IMR-90 (cell line): ENCODE data around the gene STEAP1. TPM values are rescaled to one million over a fixed set of nuclear protein-coding genes. Genes with fewer than 3 reads are reported as not detected.
"Not testable (repeated sequence)": the region's sequence is repeated elsewhere in the genome, so short reads cannot be mapped to it uniquely, and the experiment has no call there.

Source experiments
- ATAC-seq: fragments of 200-7000 bp; cut with Tn5 transposase; 2 replicates; pipeline ENCODE4 v1.9.1; 2020; ENCODE audit warnings: low read depth, mild to moderate bottlenecking, moderate library complexity
- Bru-seq: library from RNA; stranded (reverse); fragments of 400-500 nt; gene quantifications from one replicate; lab custom pipeline; 2021; lab: Mats Ljungman, UMichigan
- BruChase-seq, 2 experiments: library from RNA; stranded (reverse); fragments of 400-500 nt; gene quantifications; one replicate each; lab custom pipeline; 2021; lab: Mats Ljungman, UMichigan
- BruUV-seq: library from RNA; stranded (reverse); fragments of 400-500 nt; replicated peaks from 2 replicates; lab custom pipeline; 2021; lab: Mats Ljungman, UMichigan
- CTCF ChIA-PET: fragments of 300-600 bp; formaldehyde crosslinking; extraction: SDS; loops from one replicate; lab custom pipeline; 2021; ENCODE audit warnings: antibody characterized with exemption; lab: Yijun Ruan, JAX
- POLR2A ChIA-PET: fragments of 300-600 bp; sonication (Branson Sonifier 250); formaldehyde crosslinking; loops from one replicate; lab custom pipeline; 2022; ENCODE audit warnings: antibody characterized with exemption; ENCODE audit not compliant: unreplicated experiment; lab: Charles Lee
- DNase-seq: peaks from one replicate; pipeline ENCODE4 v3.0.0; 2013
- H2AFZ ChIP-seq: replicated peaks from 2 replicates; pipeline ENCODE3; 2013; ENCODE audit warnings: low read length, mild to moderate bottlenecking; ENCODE audit not compliant: poor library complexity
- H2AK5ac ChIP-seq: 2 replicates; pipeline ENCODE4 v1.6.1; 2013; ENCODE audit warnings: low read depth, low read length, inconsistent platforms
- H2AK9ac ChIP-seq: replicated peaks from 2 replicates; pipeline ENCODE3; 2013; ENCODE audit warnings: mild to moderate bottlenecking, low read depth, low read length, moderate library complexity; ENCODE audit not compliant: poor library complexity
- H2BK120ac ChIP-seq: 2 replicates; pipeline ENCODE4 v1.6.1; 2013; ENCODE audit warnings: low read depth, low read length, inconsistent platforms
- H2BK15ac ChIP-seq: 3 replicates; pipeline ENCODE4 v1.6.1; 2013; ENCODE audit warnings: low read depth, low read length, inconsistent platforms
- H2BK20ac ChIP-seq: 2 replicates; pipeline ENCODE4 v1.6.1; 2013; ENCODE audit warnings: low read depth, mild to moderate bottlenecking, inconsistent platforms, low read length, moderate library complexity
- H2BK5ac ChIP-seq: 2 replicates; pipeline ENCODE4 v1.6.1; 2013; ENCODE audit warnings: mild to moderate bottlenecking, low read depth, low read length, inconsistent platforms; ENCODE audit not compliant: poor library complexity, severe bottlenecking
- H3K14ac ChIP-seq: replicated peaks from 2 replicates; pipeline ENCODE4 v1.6.1; 2013; ENCODE audit warnings: low read depth, low read length, inconsistent platforms
- H3K18ac ChIP-seq: 2 replicates; pipeline ENCODE4 v1.6.1; 2013; ENCODE audit warnings: low read depth, low read length, control low read depth
- H3K23ac ChIP-seq: 2 replicates; pipeline ENCODE4 v1.6.1; 2013; ENCODE audit warnings: low read depth, low read length, inconsistent platforms
- H3K27ac ChIP-seq: 2 replicates; pipeline ENCODE4 v1.5.1; 2013; ENCODE audit warnings: mild to moderate bottlenecking, control low read depth, low read length; ENCODE audit not compliant: insufficient read depth
- H3K27me3 ChIP-seq: 2 replicates; pipeline ENCODE4 v1.6.1; 2013; ENCODE audit warnings: low read length; ENCODE audit not compliant: control insufficient read depth, insufficient read depth
- H3K36me3 ChIP-seq: 2 replicates; pipeline ENCODE4 v1.6.1; 2013; ENCODE audit warnings: low read length, mixed read lengths; ENCODE audit not compliant: control insufficient read depth, insufficient read depth
- H3K4ac ChIP-seq: 2 replicates; pipeline ENCODE4 v1.6.1; 2013; ENCODE audit warnings: low read depth, low read length, inconsistent platforms
- H3K4me1 ChIP-seq: 2 replicates; pipeline ENCODE4 v1.6.1; 2013; ENCODE audit warnings: low read length, mixed read lengths; ENCODE audit not compliant: control insufficient read depth, insufficient read depth
- H3K4me2 ChIP-seq: 2 replicates; pipeline ENCODE4 v1.6.1; 2013; ENCODE audit warnings: low read depth, mild to moderate bottlenecking, control low read depth, low read length, moderate library complexity
- H3K4me3 ChIP-seq: 2 replicates; pipeline ENCODE4 v1.5.1; 2013; ENCODE audit warnings: low read depth, mild to moderate bottlenecking, control low read depth, low read length, moderate library complexity; ENCODE audit not compliant: insufficient read depth
- H3K56ac ChIP-seq: 2 replicates; pipeline ENCODE4 v1.6.1; 2013; ENCODE audit warnings: low read length, inconsistent platforms; ENCODE audit not compliant: insufficient read depth; ENCODE audit errors: extremely low read depth
- H3K79me1 ChIP-seq, 2 experiments: 2 replicates each; pipeline ENCODE4 v1.6.1; 2013; ENCODE audit warnings: low read length in 2 of 2, inconsistent platforms in 1 of 2, low read depth in 1 of 2
- H3K9ac ChIP-seq: 2 replicates; pipeline ENCODE4 v1.6.1; 2013; ENCODE audit warnings: low read depth, low read length, control low read depth
- H3K9me1 ChIP-seq: 2 replicates; pipeline ENCODE4 v1.6.1; 2013; ENCODE audit warnings: low read length, inconsistent platforms; ENCODE audit not compliant: insufficient read depth
- H3K9me3 ChIP-seq: 2 replicates; pipeline ENCODE4 v1.6.1; 2013; ENCODE audit warnings: low read length; ENCODE audit not compliant: control insufficient read depth, insufficient read depth
- H4K20me1 ChIP-seq: 2 replicates; pipeline ENCODE4 v1.6.1; 2013; ENCODE audit warnings: low read length, inconsistent platforms; ENCODE audit not compliant: insufficient read depth
- H4K5ac ChIP-seq: 2 replicates; pipeline ENCODE4 v1.6.1; 2013; ENCODE audit warnings: mild to moderate bottlenecking, low read depth, low read length, control low read depth
- H4K8ac ChIP-seq, 2 experiments: 2 replicates each; pipeline ENCODE4 v1.6.1; 2013; ENCODE audit warnings: low read depth in 2 of 2, low read length in 2 of 2, control low read depth in 1 of 2, inconsistent platforms in 1 of 2
- H4K91ac ChIP-seq: 2 replicates; pipeline ENCODE4 v1.6.1; 2013; ENCODE audit warnings: low read depth, low read length, inconsistent platforms; ENCODE audit not compliant: insufficient read depth
- BHLHE40 ChIP-seq: fragments of 150-350 bp; IDR thresholded peaks from 2 replicates; pipeline ENCODE4 v1.6.1; 2016; ENCODE audit warnings: mild to moderate bottlenecking, low read depth, low read length
- MXI1 ChIP-seq: IDR thresholded peaks from 2 replicates; pipeline ENCODE4 v1.6.1; 2012; ENCODE audit warnings: low read depth, mild to moderate bottlenecking, low read length, moderate library complexity, borderline replicate concordance
- RAD21 ChIP-seq: IDR thresholded peaks from 2 replicates; pipeline ENCODE4 v1.6.1; 2012; ENCODE audit warnings: low read length, improper control_type of control experiment
- SMC3 ChIP-seq: fragments of 150-350 bp; IDR thresholded peaks from 2 replicates; pipeline ENCODE4 v1.6.1; 2016; ENCODE audit warnings: low read depth, mild to moderate bottlenecking, antibody characterized with exemption, low read length, moderate library complexity
- WGBS, 2 experiments: methylation state at CpG; one replicate each; pipeline versions ENCODE4 v1.1.5 to v1.1.7; 2013; ENCODE audit warnings: missing lambda C conversion rate in 2 of 2; ENCODE audit not compliant: insufficient read length in 1 of 2; ENCODE audit errors: extremely low coverage in 2 of 2; 5-methylcytosine and 5-hydroxymethylcytosine counted together
- dilution Hi-C: fragments of 300-500 bp; cut with HindIII; formaldehyde crosslinking; loops from one replicate; pipeline ENCODE4 v1.14.3; 2018; ENCODE audit warnings: low sequenced_read_pairs; ENCODE audit not compliant: unreplicated experiment
- in situ Hi-C: fragments of 300-500 bp; cut with MboI; formaldehyde crosslinking; loops from 3 replicates; pipeline ENCODE4 v1.14.3; 2019; ENCODE audit warnings: low sequenced_read_pairs, inconsistent platforms, mixed read lengths
- intact Hi-C: fragments of 100-400 bp; cut with micrococcal nuclease; formaldehyde crosslinking; loops from 2 replicates; pipeline ENCODE4 v1.10.0; 2022
- long read RNA-seq: library from polyadenylated mRNA; unstranded; transcript quantifications from one replicate; pipeline ENCODE4 v2.0.0, GENCODE V29; 2021; ENCODE audit not compliant: unreplicated experiment
- polyA plus RNA-seq, 3 experiments: library from polyadenylated mRNA; depleted of rRNA; stranded (reverse); fragments of >200 nt; gene quantifications; 2 replicates each; pipeline ENCODE4 v1.2.3, GENCODE V29; 2012; ENCODE audit warnings: low replicate concordance in 1 of 3
- total RNA-seq: library from RNA; depleted of rRNA; stranded (reverse); fragments of >200 nt; gene quantifications from 2 replicates; pipeline ENCODE4 v1.2.3, GENCODE V29; 2012; rRNA removed
- TF ChIP-seq, protein P1 (sequence below): conservative IDR thresholded peaks from 2 replicates; pipeline ENCODE4 v1.5.1; 2012; ENCODE audit warnings: mild to moderate bottlenecking, low read depth, low read length, improper control_type of control experiment

Gene STEAP1
- total RNA-seq = 3.9 and 5.8 TPM in 2 replicates
- 5.2 and 5.5 TPM in 2 replicates for polyA plus RNA-seq (2012; rRNA removed)
- polyA plus RNA-seq (2012; cell fraction: cytosol; rRNA removed) = 0.87 and 1.1 TPM in 2 replicates
- 0.49 and 2.9 TPM in 2 replicates for polyA plus RNA-seq (2012; cell fraction: nucleus; rRNA removed; ENCODE audit: low replicate concordance)
- Bru-seq, nascent RNA = percentile 21 among the genes with signal in this experiment
- percentile 18 among the genes with signal in this experiment for BruChase-seq, experiment 1, labeled RNA remaining after a 6-hour chase
- percentile 22 among the genes with signal in this experiment for BruChase-seq, experiment 2, labeled RNA remaining after a 2-hour chase
- long read RNA-seq = 0 reads

DNA sequence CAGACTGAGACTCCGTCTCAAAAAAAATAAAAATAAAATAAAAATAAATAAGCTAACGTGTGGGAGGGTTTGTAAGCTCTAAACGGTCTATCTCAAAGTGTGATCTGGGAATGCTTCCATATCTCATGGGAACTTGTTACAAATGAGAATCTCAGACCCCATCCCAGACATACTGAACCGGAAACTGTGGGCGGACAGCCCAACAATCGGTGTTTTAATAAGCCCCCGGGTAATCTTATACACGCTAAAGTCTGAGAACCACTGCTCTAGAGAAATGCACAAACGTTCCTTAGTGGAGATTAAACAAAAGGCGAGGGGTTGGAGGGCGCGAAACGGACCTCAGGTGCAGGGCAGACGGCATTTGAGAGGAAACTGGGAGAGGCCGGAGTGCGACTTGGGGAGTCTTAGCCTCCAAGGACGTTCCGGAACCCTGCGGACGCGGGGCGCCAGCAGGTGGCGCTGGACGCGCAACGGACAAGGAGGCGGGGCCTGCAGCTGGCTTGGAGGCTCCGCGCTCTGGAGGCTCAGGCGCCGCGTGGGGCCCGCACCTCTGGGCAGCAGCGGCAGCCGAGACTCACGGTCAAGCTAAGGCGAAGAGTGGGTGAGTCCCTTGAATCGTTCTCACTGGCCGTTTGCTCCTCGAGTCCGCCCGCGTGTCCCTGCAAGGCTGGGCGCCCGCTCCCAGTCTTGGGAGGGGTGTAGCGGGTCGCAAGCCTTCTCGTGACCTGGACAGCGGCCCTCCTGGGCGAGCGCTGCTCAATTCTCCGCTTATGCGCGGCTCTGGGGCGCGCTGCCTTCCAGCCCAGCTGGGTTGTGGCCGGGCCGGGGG lies at the start of gene STEAP1:
Gene STEAP1, plus strand, starts transcription at position 527 of the 829 bp plus-strand sequence. CDS start 5,320 bp downstream, outside the sequence.
- WGBS, 2 experiments = 60% methylated on average over 1 of the region's 58 CpGs; no CpG with 5 or more reads in 1 of the 2 experiments
- H2AK5ac ChIP-seq, H3K18ac ChIP-seq, H3K9me1 ChIP-seq, H2BK15ac ChIP-seq, H3K36me3 ChIP-seq, dilution Hi-C loops, H3K23ac ChIP-seq, H2BK20ac ChIP-seq, H3K14ac ChIP-seq, H3K56ac ChIP-seq, H4K5ac ChIP-seq, H2BK5ac ChIP-seq, H3K27me3 ChIP-seq, H4K91ac ChIP-seq, H4K20me1 ChIP-seq, H3K4ac ChIP-seq, H3K79me1 ChIP-seq, in situ Hi-C loops, POLR2A ChIA-PET, H3K9me3 ChIP-seq, H3K4me1 ChIP-seq, BruUV-seq, H2AK9ac ChIP-seq: not testable (repeated sequence)
- H2AFZ ChIP-seq = peak within 1 kb of the TSS; percentile 92
- peak; percentile 86 for DNase-seq
- 0 out of 2 replicates have a peak within 1 kb of the TSS, but pooled peaks have one; percentile 60 for H2BK120ac ChIP-seq
- ATAC-seq = peak; percentile 94
- CTCF ChIA-PET = interaction anchor here (0.6 to 1.7 kb wide), 9 partner anchors 10 to 1294 kb away, joined by 3 to 11 read pairs (median 3); partner anchors contain the start of gene STEAP2
- H3K4me2 ChIP-seq = peak within 1 kb of the TSS; percentile 80
- H4K8ac ChIP-seq = peak within 1 kb of the TSS in 1 of 2 experiments; percentile 84; a peak in 2 of 4 replicates
- H3K27ac ChIP-seq = peak within 1 kb of the TSS; percentile 26; the same call in 1 of the 2 replicates
- peak within 1 kb of the TSS; percentile 44 for H3K9ac ChIP-seq
- TF ChIP-seq, protein P1, sequence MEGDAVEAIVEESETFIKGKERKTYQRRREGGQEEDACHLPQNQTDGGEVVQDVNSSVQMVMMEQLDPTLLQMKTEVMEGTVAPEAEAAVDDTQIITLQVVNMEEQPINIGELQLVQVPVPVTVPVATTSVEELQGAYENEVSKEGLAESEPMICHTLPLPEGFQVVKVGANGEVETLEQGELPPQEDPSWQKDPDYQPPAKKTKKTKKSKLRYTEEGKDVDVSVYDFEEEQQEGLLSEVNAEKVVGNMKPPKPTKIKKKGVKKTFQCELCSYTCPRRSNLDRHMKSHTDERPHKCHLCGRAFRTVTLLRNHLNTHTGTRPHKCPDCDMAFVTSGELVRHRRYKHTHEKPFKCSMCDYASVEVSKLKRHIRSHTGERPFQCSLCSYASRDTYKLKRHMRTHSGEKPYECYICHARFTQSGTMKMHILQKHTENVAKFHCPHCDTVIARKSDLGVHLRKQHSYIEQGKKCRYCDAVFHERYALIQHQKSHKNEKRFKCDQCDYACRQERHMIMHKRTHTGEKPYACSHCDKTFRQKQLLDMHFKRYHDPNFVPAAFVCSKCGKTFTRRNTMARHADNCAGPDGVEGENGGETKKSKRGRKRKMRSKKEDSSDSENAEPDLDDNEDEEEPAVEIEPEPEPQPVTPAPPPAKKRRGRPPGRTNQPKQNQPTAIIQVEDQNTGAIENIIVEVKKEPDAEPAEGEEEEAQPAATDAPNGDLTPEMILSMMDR = peak; percentile 74
- TF ChIP-seq MXI1 (peak; percentile 85; the same call in 1 of the 2 replicates), BHLHE40 (peak; percentile 50; the same call in 1 of the 2 replicates), RAD21 (peak; percentile 63), SMC3 (peak; percentile 81)
- H3K4me3 ChIP-seq = peak within 1 kb of the TSS; percentile 38
- intact Hi-C loops = loop anchor here (1.0 to 2.0 kb wide), 4 partner anchors 57 to 273 kb away; partner anchors contain the start of gene STEAP2
